OCI-LY7 (cell line): ENCODE data around the gene CETN3.

Experiments used
- CTCF ChIP-seq: fragments of 200-600 bp; sonication (generic); conservative IDR thresholded peaks from 2 replicates; pipeline ENCODE4 v1.5.1; 2014; ENCODE audit warnings: mild to moderate bottlenecking, antibody characterized with exemption, low read length, moderate library complexity, mixed read lengths
- EZH2phosphoT487 ChIP-seq: fragments of 200-600 bp; sonication (generic); IDR thresholded peaks from 2 replicates; pipeline ENCODE4 v1.6.1; 2018; ENCODE audit warnings: low read depth, borderline replicate concordance, mild to moderate bottlenecking, mixed run types, antibody characterized with exemption, low read length, moderate library complexity, mixed read lengths

GRCh38 chr5:90409318-90410177 lies at the start of gene CETN3:
- TF ChIP-seq CTCF (no peak), EZH2phosphoT487 (no peak)
